OCI-LY1 (cell line): ENCODE measurements around the gene TANC2.

Source experiments
- EZH2 ChIP-seq: fragments of 200-600 bp; sonication (generic), shearing (Covaris generic); IDR thresholded peaks from 2 replicates; pipeline ENCODE4 v1.8.0; 2017; ENCODE audit warnings: borderline replicate concordance, mixed run types, mild to moderate bottlenecking, antibody characterized with exemption, low read length, moderate library complexity, mixed read lengths
- TF ChIP-seq, protein P1 (sequence below): fragments of 200-600 bp; sonication (generic), shearing (Covaris generic); IDR thresholded peaks from 2 replicates; pipeline ENCODE4 v1.5.1; 2017; ENCODE audit warnings: mild to moderate bottlenecking, antibody characterized with exemption, low read length, moderate library complexity, mixed read lengths

DNA sequence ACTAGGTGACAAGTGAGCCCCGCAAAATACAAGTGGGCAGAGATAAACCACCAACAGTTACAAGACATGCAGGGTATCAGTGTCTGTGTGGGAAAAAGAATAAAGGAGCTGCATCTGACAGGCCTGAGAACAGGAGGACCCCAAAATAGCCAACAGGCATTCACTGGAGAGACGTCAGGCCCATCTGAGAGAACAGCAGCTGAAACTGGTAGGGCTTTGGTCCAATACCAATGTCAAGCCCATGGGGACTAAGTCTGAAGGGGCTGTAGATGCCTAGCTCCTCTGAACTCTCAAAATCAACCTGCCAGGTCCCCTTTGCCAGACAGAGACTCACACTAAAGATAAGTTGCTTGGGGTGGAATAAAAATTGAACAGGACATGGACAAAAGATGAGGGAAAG is 30.5 kb upstream of the TANC2 start:
- TF ChIP-seq, protein P1, sequence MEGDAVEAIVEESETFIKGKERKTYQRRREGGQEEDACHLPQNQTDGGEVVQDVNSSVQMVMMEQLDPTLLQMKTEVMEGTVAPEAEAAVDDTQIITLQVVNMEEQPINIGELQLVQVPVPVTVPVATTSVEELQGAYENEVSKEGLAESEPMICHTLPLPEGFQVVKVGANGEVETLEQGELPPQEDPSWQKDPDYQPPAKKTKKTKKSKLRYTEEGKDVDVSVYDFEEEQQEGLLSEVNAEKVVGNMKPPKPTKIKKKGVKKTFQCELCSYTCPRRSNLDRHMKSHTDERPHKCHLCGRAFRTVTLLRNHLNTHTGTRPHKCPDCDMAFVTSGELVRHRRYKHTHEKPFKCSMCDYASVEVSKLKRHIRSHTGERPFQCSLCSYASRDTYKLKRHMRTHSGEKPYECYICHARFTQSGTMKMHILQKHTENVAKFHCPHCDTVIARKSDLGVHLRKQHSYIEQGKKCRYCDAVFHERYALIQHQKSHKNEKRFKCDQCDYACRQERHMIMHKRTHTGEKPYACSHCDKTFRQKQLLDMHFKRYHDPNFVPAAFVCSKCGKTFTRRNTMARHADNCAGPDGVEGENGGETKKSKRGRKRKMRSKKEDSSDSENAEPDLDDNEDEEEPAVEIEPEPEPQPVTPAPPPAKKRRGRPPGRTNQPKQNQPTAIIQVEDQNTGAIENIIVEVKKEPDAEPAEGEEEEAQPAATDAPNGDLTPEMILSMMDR, result no peak
- no peak for TF ChIP-seq EZH2
